Left forelimb (tissue), 1 donor: ENCODE data around the gene TEX19.
"Not testable (repeated sequence)": the region's sequence is repeated elsewhere in the genome, so short reads cannot be mapped to it uniquely, and the experiment has no call there.

ENCODE experiments used
- DNase-seq: peaks from one replicate; pipeline ENCODE4 v3.0.0-alpha.2; 2018; ENCODE audit warnings: low spot score

TEX19 gene

GRCh38 chr17:82411396-82412053 is 52.5 kb downstream of the TEX19 start:
- no peak for DNase-seq

- DNase-seq, result not testable (repeated sequence)
Measured at GRCh38 chr17:82412081-82412480, 53.0 kb downstream of the TEX19 start.

GRCh38 chr17:82412535-82413520 is 53.8 kb downstream of the TEX19 start:
- DNase-seq, result no peak
